Breast epithelium (tissue), 3 donors: ENCODE data around the gene ID1.

Source experiments
- CTCF ChIP-seq, 3 donors: fragments of 450-650 bp; IDR thresholded peaks; one replicate each; pipeline ENCODE4 v1.5.1; 2016 to 2017; ENCODE audit warnings: antibody characterized with exemption in 3 of 3, mild to moderate bottlenecking in 3 of 3, moderate library complexity in 3 of 3
- POLR2A ChIP-seq: fragments of 450-650 bp; IDR thresholded peaks from one replicate; pipeline ENCODE4 v1.6.1; 2016; ENCODE audit warnings: antibody characterized with exemption, mild to moderate bottlenecking, moderate library complexity
- POLR2AphosphoS5 ChIP-seq, 3 donors: sonication (generic); formaldehyde crosslinking; IDR thresholded peaks; one replicate each; pipeline ENCODE4 v1.6.1; 2017; ENCODE audit warnings: antibody characterized with exemption in 3 of 3

- TF ChIP-seq CTCF (IDR thresholded peaks at IDR 0.05) = no peak
- TF ChIP-seq POLR2A = no peak
- TF ChIP-seq POLR2AphosphoS5 (IDR thresholded peaks at IDR 0.05) = no peak
Observed at GRCh38 chr20:31597481-31597855, 7.6 kb upstream of the ID1 start.
